Ectodermal cell (in vitro differentiated cells): ENCODE measurements around the gene CTSV.
"Not testable (repeated sequence)": the region's sequence is repeated elsewhere in the genome, so short reads cannot be mapped to it uniquely, and the experiment has no call there.

Source experiments
- H3K27ac ChIP-seq: 2 replicates; pipeline ENCODE4 v1.7.0; 2013; ENCODE audit warnings: mild to moderate bottlenecking, low read depth, low read length; ENCODE audit not compliant: insufficient read depth, poor library complexity, severe bottlenecking
- H3K27me3 ChIP-seq: 2 replicates; pipeline ENCODE4 v1.7.0; 2013; ENCODE audit warnings: mild to moderate bottlenecking, low read length; ENCODE audit not compliant: insufficient read depth, control insufficient read depth, poor library complexity, severe bottlenecking
- H3K36me3 ChIP-seq: one replicate; pipeline ENCODE4 v1.7.0; 2013; ENCODE audit warnings: low read length; ENCODE audit not compliant: control insufficient read depth, insufficient read depth
- H3K4me1 ChIP-seq: one replicate; pipeline ENCODE4 v1.7.0; 2013; ENCODE audit warnings: low read length; ENCODE audit not compliant: control insufficient read depth, insufficient read depth
- H3K4me3 ChIP-seq: 2 replicates; pipeline ENCODE4 v1.7.0; 2013; ENCODE audit warnings: low read depth, low read length, control low read depth; ENCODE audit not compliant: insufficient read depth
- H3K9me3 ChIP-seq: 2 replicates; pipeline ENCODE4 v1.7.0; 2013; ENCODE audit warnings: mild to moderate bottlenecking, low read length, moderate library complexity; ENCODE audit not compliant: control insufficient read depth
- WGBS, 2 experiments: methylation state at CpG; one replicate each; pipeline ENCODE4 v1.1.7; 2013; ENCODE audit warnings: missing lambda C conversion rate in 2 of 2; 5-methylcytosine and 5-hydroxymethylcytosine counted together

Gene CTSV

GRCh38 chr9:97045300-97045699 is 6.4 kb upstream of the CTSV start:
- H3K27ac ChIP-seq: no peak overlapping the region
- 79 to 84% methylated on average over 5 of the region's 5 CpGs for WGBS, 2 experiments
- no peaks in the 10 kb centered on the region for H3K27me3 ChIP-seq
- H3K4me1 ChIP-seq: peaks cover 6% of the 10 kb centered on the region
- no peaks in the 10 kb centered on the region for H3K36me3 ChIP-seq
- peaks cover 2% of the 10 kb centered on the region for H3K9me3 ChIP-seq
- no peak overlapping the region for H3K4me3 ChIP-seq

DNA sequence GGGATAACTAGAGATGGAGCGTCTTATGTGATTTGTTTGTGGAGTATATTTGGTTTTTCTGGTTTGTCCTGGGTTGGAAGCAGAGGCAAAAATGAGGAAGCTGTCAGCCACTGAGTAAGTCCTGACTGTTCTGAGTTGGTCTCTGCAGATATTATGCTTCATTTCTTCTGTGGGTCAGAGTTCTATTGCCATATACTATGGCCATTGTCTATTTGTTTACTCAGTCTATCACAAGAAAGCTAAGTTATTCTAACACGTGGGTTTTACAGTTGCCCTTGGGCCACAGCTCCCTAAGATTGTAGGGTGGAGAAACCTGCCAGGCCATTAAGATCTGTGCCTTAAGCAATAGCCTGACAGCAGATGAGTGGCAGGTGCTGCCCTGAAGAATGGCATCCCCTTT is 3.0 kb upstream of the CTSV start:
- Histone ChIP-seq H3K9me3 (peaks cover 2% of the 10 kb centered on the region), H3K4me3 (no peak overlapping the region), H3K27ac (no peak overlapping the region), H3K4me1 (peaks cover 6% of the 10 kb centered on the region), H3K27me3 (peaks cover 10% of the 10 kb centered on the region), H3K36me3 (peaks cover 5% of the 10 kb centered on the region)
- 54 to 68% methylated on average over 2 of the region's 2 CpGs for WGBS, 2 experiments

GRCh38 chr9:97039514-97039860 is 545 bp upstream of the CTSV start:
- Histone ChIP-seq H3K4me3 (peak overlapping the region; percentile 67), H3K4me1 (peaks cover 6% of the 10 kb centered on the region), H3K27ac (peak overlapping the region; percentile 64), H3K36me3 (peaks cover 5% of the 10 kb centered on the region), H3K9me3 (peaks cover 2% of the 10 kb centered on the region), H3K27me3 (peaks cover 10% of the 10 kb centered on the region)
- 5 to 7% methylated on average over 11 to 12 of the region's 12 CpGs for WGBS, 2 experiments

GRCh38 chr9:97023505-97023904 is 15.4 kb downstream of the CTSV start:
- not testable (repeated sequence) for H3K27me3 ChIP-seq, H3K27ac ChIP-seq, H3K36me3 ChIP-seq, H3K9me3 ChIP-seq, H3K4me3 ChIP-seq, H3K4me1 ChIP-seq
- 94 to 97% methylated on average over 1 of the region's 1 CpG for WGBS, 2 experiments

- H3K4me1 ChIP-seq: not testable (repeated sequence)
Observed at GRCh38 chr9:97013151-97014132, 25.5 kb downstream of the CTSV start.

DNA sequence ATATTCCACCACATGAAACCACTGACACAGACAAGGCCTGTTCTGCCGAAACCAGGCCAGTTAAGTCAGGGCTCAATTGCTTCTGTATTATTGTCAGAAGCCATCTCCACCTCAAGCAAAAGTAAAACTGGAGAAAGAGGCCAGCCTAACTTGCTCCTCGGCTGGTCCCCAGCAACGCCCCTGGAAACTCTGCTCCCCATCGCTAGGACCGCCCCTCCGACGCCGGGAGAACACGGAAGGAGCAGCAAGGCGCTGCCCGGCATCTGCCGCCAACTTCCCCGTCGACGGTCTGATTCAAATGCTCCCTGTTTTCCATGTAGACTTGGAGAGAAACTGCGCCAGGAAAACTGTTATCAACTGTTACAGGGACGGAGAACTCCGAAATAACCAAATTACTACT is 26.3 kb downstream of the CTSV start:
- not testable (repeated sequence) for H3K27ac ChIP-seq, H3K9me3 ChIP-seq, H3K36me3 ChIP-seq, H3K27me3 ChIP-seq, H3K4me1 ChIP-seq
- WGBS, 2 experiments: 2 to 3% methylated on average over 7 to 8 of the region's 18 CpGs
- peak overlapping the region; percentile 43 for H3K4me3 ChIP-seq

More at GRCh38 chr9:97013151-97014132, 25.5 kb downstream of the CTSV start:
- Histone ChIP-seq H3K4me3 (peak overlapping the region; percentile 43), H3K27ac (peak overlapping the region; percentile 8)
- not testable (repeated sequence) for H3K36me3 ChIP-seq, H3K9me3 ChIP-seq, H3K27me3 ChIP-seq
- WGBS, 2 experiments: 0 to 1% methylated on average over 69 to 93 of the region's 97 CpGs

- not testable (repeated sequence) for H3K27me3 ChIP-seq, H3K4me1 ChIP-seq, H3K4me3 ChIP-seq, H3K27ac ChIP-seq, H3K36me3 ChIP-seq, H3K9me3 ChIP-seq
Observed at GRCh38 chr9:97002195-97002594, 36.7 kb downstream of the CTSV start.

- H3K27ac ChIP-seq, H3K36me3 ChIP-seq, H3K4me1 ChIP-seq, H3K4me3 ChIP-seq, H3K27me3 ChIP-seq, H3K9me3 ChIP-seq: not testable (repeated sequence)
- no CpG with 5 or more reads among the region's 1 CpG for WGBS, 2 experiments
Observed at GRCh38 chr9:97001338-97001737, 37.6 kb downstream of the CTSV start.

GRCh38 chr9:97000139-97000787 is 38.7 kb downstream of the CTSV start:
- not testable (repeated sequence) for H3K4me1 ChIP-seq, H3K36me3 ChIP-seq, H3K27ac ChIP-seq, H3K4me3 ChIP-seq, H3K9me3 ChIP-seq, H3K27me3 ChIP-seq
- 33% methylated on average over 1 of the region's 3 CpGs; no CpG with 5 or more reads in 1 of the 2 experiments for WGBS, 2 experiments

- H3K9me3 ChIP-seq: not testable (repeated sequence)
- no CpG with 5 or more reads among the region's 1 CpG for WGBS, 2 experiments
Observed at GRCh38 chr9:96999733-97000132, 39.2 kb downstream of the CTSV start.

More at GRCh38 chr9:96999733-97000132, 39.2 kb downstream of the CTSV start:
- H3K27me3 ChIP-seq, H3K4me3 ChIP-seq, H3K36me3 ChIP-seq, H3K4me1 ChIP-seq, H3K27ac ChIP-seq: not testable (repeated sequence)
